ENCODE measurements around the gene TEX2. TPM values are rescaled to one million over a fixed set of nuclear protein-coding genes. Genes with fewer than 3 reads are reported as not detected.

Gene TEX2
- total and polyA plus RNA-seq, 2 donors (not counting 3 experiments of a cell fraction or from before 2014, with no cell fraction given): 13.3 to 25.8 TPM

DNA sequence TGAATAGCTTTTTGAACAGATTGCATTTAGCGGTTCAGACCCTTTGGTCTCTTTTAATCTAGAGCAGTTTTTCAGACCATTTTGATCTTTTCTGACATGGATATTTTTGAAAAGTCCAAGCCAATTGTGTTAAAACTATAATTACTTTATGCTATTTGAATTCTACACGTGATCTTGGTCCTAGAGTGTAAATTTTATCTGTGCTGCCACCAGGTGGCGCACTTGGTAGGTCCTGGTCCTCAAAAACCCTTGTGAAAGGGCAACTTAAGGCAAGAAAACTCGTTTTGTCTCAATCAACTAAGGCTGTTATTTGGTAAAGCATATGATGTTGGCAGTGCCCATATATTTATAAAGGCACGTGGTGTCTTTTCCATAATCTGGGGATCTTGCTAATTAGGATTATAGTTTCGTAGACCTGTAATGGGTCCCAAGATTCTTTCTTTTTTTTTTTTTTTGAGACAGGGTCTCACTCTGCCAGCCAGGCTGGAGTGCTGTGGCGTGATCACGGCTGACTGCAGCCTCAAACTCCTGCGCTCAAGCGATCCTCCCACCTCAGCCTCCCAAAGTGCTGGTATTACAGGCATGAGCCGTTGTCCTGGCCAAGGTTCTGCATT is 43.9 kb upstream of the TEX2 start:
- Histone ChIP-seq H3K4me3 (replicated peaks in 1 of 3; ENCODE audit: insufficient read depth in 1 of 3, low read depth in 1 of 3, low read length in 3 of 3) (no peak overlapping the region), H3K9ac (replicated peaks; ENCODE audit: extremely low read depth, insufficient read depth, low read length) (no peak overlapping the region), H4K20me1 (replicated peaks; ENCODE audit: control insufficient read depth, extremely low read depth, insufficient read depth, low read length) (no peaks in the 10 kb centered on the region), H2AFZ (ENCODE audit: low read depth, low read length) (no peak overlapping the region), H3K79me2 (ENCODE audit: control insufficient read depth, insufficient read depth, low read length) (no peaks in the 10 kb centered on the region), H3K4me2 (ENCODE audit: insufficient read depth, low read length) (no peak overlapping the region), H3K9me1 (replicated peaks; ENCODE audit: control insufficient read depth, extremely low read depth, insufficient read depth, low read length) (no peaks in the 10 kb centered on the region), H3K27me3 (ENCODE audit: control insufficient read depth in 2 of 2, insufficient read depth in 2 of 2, low read length in 2 of 2) (no peaks in the 10 kb centered on the region), H3K27ac (ENCODE audit: insufficient read depth, low read depth, low read length) (no peak overlapping the region), H3K4me1 (ENCODE audit: control insufficient read depth, extremely low read depth, insufficient read depth, low read length) (peaks cover 5% of the 10 kb centered on the region), H3K9me3 (replicated peaks; ENCODE audit: control insufficient read depth, insufficient read depth, low read length) (no peaks in the 10 kb centered on the region), H3K36me3 (ENCODE audit: control insufficient read depth in 2 of 2, extremely low read depth in 1 of 2, insufficient read depth in 2 of 2, low read length in 2 of 2) (no peaks in the 10 kb centered on the region)
- intact Hi-C loops (cut with micrococcal nuclease): loop anchor here (1.0 kb wide), 3 partner anchors 37 to 184 kb away; no protein-coding TSS in a partner anchor
- dilution Hi-C loops (cut with MboI; ENCODE audit: extremely low pct_ligation_motif_present, low sequenced_read_pairs): loop anchor here (10.0 kb wide), 1 partner anchor 178 kb away; no protein-coding TSS in a partner anchor
- TF ChIP-seq POLR2AphosphoS5 (IDR thresholded peaks at IDR 0.05; ENCODE audit: insufficient read depth, low read depth, low read length) (no peak), JUN (IDR thresholded peaks at IDR 0.05; ENCODE audit: borderline replicate concordance, insufficient read depth, insufficient read length, low read depth) (no peak)
- TF ChIP-seq, protein P1, sequence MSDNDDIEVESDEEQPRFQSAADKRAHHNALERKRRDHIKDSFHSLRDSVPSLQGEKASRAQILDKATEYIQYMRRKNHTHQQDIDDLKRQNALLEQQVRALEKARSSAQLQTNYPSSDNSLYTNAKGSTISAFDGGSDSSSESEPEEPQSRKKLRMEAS (IDR thresholded peaks at IDR 0.05; ENCODE audit: insufficient read depth, insufficient read length): peak; percentile 41
- TF ChIP-seq, protein P2, sequence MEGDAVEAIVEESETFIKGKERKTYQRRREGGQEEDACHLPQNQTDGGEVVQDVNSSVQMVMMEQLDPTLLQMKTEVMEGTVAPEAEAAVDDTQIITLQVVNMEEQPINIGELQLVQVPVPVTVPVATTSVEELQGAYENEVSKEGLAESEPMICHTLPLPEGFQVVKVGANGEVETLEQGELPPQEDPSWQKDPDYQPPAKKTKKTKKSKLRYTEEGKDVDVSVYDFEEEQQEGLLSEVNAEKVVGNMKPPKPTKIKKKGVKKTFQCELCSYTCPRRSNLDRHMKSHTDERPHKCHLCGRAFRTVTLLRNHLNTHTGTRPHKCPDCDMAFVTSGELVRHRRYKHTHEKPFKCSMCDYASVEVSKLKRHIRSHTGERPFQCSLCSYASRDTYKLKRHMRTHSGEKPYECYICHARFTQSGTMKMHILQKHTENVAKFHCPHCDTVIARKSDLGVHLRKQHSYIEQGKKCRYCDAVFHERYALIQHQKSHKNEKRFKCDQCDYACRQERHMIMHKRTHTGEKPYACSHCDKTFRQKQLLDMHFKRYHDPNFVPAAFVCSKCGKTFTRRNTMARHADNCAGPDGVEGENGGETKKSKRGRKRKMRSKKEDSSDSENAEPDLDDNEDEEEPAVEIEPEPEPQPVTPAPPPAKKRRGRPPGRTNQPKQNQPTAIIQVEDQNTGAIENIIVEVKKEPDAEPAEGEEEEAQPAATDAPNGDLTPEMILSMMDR (IDR thresholded peaks at IDR 0.05; ENCODE audit: extremely low read depth in 1 of 2, insufficient read depth in 1 of 2, low read depth in 1 of 2, low read length in 2 of 2): peak; percentile 67 to 70
- no TSS peak for BruUV-seq (replicated peaks)
- ChIA-PET CTCF (interaction anchor here (0.7 to 12.4 kb wide), 11 partner anchors 10 to 184 kb away, joined by 3 to 203 read pairs (median 5); no protein-coding TSS in a partner anchor), POLR2A (interaction anchor here (0.7 kb wide), 1 partner anchor 162 kb away, joined by 9 read pairs; no protein-coding TSS in a partner anchor)
- peak; percentile 84 for DNase-seq (ENCODE audit: low read depth, low spot score)
- FAIRE-seq: peak; percentile 88

Data from endothelial cell of umbilical vein (primary cell).